Measurements from ENCODE around the gene SPARCL1.
"Not testable (repeated sequence)": the region's sequence is repeated elsewhere in the genome, so short reads cannot be mapped to it uniquely, and the experiment has no call there.

SPARCL1 gene, protein sequence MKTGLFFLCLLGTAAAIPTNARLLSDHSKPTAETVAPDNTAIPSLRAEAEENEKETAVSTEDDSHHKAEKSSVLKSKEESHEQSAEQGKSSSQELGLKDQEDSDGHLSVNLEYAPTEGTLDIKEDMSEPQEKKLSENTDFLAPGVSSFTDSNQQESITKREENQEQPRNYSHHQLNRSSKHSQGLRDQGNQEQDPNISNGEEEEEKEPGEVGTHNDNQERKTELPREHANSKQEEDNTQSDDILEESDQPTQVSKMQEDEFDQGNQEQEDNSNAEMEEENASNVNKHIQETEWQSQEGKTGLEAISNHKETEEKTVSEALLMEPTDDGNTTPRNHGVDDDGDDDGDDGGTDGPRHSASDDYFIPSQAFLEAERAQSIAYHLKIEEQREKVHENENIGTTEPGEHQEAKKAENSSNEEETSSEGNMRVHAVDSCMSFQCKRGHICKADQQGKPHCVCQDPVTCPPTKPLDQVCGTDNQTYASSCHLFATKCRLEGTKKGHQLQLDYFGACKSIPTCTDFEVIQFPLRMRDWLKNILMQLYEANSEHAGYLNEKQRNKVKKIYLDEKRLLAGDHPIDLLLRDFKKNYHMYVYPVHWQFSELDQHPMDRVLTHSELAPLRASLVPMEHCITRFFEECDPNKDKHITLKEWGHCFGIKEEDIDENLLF

DNA sequence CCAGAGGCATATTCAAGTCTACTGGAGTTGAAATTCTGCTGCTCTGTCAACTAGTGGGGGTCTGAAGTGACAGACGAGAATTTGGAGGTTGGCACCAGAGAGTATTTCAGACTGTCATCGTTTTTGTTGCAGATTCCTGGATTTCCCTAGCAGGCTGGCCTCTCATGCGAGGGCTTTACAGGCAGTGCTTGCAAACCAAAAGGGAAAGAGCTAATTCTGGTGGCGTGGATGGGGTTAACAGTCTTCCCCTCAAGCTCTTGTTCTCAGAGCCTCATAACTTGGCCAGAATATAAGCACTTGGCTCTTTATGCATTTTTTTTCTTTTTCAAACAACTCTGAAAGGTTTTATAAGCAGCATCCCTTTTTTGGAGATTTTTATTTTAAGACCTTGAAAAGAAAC is at the start of gene SPARCL1:
SPARCL1 (minus strand) TSS at position 190 of the 400 bp plus-strand sequence. CDS start 29,802 bp downstream, outside the sequence.
- DNase-seq, result no peak

DNA sequence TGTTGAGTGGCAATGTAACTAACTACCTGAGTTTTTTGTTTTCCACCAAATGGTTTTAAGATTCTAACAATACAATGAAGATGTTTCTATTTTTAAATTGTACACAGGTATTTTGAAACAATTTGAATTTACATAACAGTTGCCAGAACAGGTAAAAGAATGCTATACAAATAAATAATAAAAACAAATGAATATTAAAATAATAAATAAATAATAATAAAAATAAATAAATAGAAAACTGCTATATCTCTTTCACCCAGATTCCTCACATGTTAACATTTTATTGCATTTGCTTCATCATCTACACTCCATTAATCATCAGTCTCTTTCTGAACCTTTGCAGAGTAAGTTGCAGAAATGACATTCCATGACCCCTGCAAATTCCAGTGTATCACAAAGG is 46.8 kb upstream of the SPARCL1 start:
- no peak for DNase-seq

DNA sequence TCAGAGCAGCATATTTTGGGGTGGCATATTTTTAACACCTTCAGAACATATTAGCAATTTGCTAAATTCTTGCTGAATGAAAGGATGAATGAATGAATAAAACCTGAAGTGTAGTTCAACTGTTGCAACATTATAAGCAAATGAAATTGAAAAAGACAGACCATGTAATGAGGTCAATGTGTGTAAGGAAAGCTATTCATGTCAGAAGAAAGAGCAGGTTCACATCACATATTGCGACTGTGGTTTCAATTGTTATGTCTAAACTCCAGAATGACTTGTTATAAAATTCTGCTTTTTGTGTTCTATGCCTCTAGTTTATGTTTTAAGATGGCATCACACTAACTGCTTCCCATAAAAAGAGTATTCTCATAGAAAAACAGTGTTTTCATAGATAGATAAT is 46.2 kb upstream of the SPARCL1 start:
- no peak for DNase-seq

DNA sequence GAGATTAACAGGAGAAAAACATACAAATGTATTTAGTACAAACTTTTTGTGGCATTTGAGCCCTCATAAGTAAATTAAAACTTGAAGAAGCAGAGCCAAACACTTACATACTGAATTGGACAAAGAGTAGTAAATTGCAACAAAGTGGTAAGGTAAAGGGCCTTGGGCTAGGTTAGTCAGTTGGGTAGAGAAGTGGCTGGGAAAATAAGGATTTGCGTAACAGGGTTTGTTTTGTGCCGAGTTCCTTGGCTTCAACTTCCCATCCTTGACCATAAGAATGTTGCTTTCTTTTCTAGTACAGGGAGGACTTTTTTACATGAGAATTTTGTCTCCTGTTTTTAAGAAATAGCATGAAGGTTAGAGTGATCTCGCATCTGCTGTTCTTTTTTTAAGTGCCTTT is 45.8 kb upstream of the SPARCL1 start:
- DNase-seq, result no peak

DNA sequence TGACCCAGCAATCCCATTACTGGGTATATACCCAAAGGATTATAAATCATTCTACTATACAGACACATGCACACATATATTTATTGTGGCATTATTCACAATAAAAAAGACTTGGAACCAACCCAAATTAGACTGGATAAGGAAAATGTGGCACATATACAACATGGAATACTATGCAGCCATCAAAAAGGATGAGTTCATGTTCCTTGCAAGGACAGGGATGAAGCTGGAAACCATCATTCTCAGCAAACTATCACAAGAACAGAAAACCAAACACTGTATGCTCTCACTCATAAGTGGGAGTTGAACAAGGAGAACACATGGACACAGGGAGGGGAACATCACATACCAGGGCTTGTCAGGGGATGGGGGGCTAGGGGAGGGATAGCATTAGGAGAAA is 45.2 kb upstream of the SPARCL1 start:
- not testable (repeated sequence) for DNase-seq

DNA sequence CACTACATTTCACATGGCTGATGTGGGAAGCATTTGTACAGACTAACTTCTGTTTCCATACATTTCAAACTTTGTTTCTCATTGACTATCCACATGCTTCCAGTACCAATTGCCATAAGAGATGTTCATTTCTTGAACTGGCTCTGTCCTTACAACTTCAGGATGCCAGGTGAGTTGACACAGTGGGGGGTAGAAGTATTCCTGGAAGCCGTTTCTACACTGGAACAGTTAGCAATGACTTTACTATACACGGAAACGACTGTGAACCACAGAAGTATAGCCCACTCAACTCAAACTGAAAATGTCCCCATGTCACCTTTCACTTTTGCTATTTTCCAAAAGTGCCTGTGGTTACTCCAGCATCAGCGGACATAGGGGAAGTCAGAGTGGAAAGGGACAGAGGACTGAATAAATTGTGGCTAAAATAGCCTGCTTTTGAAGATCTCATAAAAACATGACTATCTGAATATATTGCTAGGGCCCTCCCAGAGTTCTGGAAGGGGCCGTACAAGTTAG is 41.2 kb upstream of the SPARCL1 start:
- DNase-seq, result no peak

DNA sequence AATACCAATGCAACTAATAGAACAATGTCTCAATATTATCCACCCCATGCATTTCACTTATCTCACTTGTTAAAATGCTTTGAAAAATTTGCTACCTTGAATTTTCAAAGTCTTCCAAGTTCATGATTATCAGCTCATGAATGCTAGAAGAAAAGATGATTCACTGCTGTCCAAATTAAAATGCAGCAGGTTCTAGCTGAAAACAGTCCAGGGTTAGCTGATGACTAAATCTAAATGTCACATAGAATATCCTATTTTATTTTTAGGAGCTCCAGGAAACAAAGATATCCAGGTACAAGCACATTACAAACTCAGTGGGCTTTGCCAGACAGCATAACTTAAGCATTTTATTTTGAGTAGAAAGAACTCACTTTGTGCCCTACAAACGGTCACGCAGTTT is 38.0 kb upstream of the SPARCL1 start:
- no peak for DNase-seq

DNA sequence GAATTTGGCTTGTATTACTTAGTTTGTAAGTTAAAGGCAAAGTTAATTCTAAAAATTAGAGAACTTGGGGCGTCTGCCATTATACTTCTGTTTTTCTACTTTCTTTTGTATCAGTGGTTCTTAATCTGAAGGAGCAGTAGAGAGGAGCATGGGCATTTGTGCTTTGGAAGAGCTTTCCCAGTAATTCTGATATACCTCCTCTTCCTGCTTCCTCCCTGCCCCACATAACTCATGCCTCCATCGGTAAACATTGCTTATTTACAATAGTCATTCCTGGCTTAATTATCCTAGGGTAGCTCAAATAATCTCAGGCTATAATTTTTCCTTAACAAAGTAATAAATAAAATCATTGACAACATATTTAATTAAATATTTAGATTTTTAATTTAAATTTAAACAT is 37.1 kb upstream of the SPARCL1 start:
- DNase-seq, result no peak

DNA sequence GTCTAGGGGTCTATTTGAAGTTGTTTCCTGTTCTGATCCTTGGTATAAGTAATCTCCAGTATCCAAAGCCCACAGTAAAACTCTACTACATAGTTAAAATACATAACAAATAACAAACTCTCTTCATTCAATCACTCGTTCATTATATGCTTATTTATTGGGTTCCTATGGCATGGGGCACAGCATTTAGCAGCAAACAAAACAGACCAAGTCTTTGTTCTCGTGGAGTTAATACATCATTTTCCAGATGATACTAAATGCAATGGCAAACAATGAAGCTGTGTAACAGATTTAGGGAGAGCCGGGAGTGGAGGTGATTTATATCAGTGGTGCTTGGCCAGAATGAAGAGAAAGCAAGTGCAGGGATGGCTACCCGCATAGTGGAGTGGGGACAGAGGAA is 36.6 kb upstream of the SPARCL1 start:
- DNase-seq, result no peak

DNA sequence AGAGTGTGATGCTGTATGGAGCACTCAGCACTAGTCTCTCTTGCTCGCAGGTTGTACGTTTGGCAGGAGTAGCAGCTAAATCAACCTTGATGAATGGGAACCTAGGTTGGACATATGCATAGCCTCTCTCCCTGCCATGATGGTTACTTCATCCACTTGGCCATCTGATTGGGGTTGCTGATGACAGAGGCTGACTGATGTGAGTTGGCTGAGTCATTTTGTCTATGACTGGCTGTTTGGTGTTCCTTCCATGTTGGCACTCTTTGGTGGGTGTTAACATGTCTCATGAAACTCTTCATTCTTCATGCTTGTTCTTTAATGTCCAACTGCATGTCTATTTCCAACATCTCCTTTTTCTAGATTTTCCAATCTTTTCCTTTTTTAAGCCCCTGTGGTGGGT is 31.6 kb upstream of the SPARCL1 start:
- DNase-seq, result no peak

DNA sequence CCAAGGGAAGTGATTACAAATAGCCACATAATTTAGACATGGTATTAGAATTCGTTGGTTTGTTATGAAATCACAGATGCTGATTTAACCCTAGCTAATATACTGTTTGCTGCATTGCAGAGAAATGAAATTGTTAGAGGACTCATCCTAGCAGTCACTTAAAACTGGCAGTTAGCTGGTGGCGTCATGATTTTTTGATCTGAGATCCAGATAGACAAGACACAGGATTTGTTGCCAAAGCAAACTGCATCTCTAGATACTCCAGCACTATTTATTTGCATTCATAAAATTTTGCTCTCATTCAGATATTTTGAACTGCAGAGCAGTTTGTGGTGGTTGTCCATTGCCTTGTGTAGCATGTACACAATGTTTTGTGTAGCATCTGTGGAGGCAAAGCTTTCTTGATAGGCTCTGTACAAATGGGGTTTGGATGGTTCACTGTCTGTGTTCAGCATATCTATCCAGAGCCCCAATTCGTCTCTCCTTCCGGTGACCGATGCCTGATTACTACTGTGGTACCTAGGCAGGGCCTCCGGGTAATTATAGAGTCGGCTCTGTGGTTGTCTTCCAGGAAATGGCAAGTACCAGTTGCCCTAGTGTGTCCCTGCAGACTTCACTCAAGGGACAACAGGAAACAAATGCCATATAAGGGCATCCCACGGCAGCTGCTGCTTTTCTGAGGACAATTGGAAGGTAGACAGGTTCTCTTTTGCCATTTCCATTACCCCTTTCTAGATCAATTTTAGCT is 30.1 kb upstream of the SPARCL1 start:
- no peak for DNase-seq

DNA sequence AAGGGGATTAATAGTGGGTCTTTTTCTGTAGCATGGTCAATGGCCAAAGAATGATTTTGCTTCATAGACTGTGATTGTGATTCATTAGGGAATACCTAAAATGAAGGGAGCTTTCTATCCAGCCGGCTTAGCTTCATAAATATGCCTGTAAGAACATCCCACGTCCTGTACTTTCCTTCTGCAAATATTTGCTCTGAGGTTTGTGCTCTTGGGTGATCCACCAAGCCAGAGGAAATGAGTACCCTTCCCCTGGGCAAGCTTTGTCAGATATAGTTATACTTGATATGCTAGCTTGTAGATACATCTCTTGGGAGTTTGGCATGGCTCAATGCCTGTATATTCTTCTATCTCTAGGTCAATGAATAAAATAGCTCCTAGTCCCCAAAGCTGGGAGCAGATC is 28.2 kb upstream of the SPARCL1 start:
- no peak for DNase-seq

DNA sequence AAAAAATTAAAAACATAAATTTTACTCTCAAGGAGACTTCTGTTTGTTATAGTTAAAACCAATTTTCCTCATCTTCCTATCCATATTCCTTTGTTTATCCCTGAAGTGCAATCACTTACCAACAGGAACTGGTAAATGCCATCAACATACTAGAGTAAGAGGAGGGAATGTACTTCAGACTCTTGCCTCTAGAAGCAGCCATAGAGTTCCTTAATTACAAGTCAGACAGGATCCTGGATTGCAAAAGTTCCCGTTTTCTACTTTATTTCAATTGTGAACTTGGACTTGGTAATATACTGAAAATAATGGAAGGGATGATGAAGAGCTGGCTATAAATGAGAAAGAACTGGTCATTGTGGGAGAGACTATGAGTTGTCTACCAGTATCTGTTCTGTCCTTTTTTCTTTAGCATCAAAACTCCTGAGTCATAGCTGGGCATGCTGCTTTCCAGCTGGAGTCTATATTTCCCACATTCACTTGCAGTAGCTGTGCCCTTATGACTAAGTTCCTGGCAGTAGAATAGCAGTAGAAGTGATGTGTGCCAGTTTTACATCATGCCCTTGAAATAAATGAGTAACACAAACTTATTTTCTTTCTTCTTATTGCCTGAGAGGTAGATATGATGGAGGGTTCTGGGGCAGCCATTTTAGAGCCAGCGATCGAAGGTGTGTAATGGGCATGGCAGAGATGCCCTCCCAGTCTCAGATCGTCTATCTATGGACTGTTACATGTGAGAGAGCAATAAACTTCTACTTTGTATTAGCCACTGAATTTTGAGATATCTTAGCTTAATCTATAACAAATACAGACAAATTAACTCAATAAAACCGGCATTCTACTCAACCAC is 26.8 kb upstream of the SPARCL1 start:
- DNase-seq, result peak; percentile 39

DNA sequence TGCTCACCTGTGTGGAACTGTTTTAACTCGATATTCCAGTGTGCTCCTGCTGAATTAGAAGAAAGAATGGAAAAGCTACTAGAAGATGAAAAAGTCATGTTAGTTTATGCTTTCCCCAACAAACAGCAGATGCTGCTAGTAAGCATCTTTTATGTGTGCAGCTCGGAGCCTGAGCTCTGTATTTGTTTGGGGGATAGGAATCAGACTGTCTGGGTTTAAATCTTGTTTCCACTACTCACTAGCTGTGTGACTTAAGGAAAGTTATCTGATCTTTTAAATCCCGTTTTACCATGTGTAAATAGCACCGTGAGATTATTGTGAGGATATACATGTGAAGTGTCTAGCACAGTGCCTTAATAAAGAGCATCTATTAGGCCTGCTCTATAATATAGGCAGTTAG is 24.0 kb upstream of the SPARCL1 start:
- no peak for DNase-seq

DNA sequence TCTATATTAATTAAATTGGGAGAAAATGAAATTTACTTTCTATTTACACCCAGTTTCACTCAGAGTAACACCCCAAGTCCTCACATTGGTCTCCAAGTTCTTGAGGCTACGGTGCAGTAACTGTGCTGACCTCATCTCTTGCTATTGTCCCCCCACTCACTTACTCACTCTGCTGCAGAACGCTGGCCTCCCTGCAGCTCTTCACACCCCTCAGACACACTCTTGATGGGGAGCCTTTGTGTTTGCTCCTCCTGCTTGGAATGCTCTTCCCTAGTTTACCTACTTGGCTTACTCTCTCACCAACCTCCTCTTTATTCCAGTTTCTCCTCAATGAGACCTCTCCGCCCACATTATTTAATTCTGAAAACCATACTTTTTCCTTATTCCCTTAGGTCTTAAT is 22.2 kb upstream of the SPARCL1 start:
- DNase-seq, result no peak

DNA sequence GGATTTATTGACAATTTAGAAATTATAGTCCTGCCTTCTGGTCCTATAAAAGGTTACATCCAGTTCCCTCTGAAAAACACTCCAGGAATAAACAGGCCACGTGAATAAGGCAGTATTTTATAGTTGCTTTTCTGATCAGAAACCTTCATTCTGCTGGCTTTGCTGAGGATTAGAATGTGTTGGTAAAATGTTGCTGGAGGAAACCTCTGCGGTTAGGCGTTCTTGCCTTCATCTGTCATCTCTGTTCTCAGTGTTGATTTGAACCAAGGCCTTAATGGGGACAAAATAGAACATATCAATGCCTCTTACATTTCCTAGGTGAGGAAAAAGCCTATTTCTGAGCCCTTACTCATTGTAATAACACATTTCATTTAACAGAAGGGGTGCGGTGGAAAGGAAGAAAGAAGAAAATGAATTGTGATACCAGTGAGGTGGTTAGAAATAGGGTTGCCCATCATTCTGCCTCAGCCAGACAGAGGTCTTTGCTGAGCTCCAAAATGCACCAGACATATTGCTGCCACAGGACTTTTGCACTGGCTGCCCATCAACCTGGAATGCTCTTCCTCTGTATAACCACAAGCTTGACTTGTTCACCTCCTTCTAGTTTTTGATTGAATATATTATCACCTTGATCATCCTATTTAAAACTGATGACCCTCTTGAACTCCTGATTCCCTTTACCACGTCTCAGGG is 18.0 kb upstream of the SPARCL1 start:
- no peak for DNase-seq

DNA sequence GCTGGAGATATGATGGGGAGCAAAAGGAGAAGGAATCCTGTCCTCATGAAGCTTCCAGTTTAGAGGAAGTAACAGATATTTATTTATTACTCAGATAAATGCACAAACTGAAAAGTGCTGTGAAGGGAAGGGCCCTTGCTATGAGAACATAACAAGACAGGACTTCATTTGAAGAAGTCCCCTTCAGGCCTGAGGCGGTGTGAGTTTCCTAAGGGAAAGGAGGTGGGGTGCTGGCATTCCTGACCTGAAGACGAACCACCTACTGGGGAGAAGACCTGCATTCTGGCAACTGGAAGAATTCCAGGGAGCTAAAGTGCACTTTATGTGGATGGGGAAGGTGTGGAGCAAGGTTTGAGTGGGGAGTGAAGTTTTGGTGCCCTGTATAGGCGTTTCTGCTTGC is 15.9 kb upstream of the SPARCL1 start:
- DNase-seq, result no peak

DNA sequence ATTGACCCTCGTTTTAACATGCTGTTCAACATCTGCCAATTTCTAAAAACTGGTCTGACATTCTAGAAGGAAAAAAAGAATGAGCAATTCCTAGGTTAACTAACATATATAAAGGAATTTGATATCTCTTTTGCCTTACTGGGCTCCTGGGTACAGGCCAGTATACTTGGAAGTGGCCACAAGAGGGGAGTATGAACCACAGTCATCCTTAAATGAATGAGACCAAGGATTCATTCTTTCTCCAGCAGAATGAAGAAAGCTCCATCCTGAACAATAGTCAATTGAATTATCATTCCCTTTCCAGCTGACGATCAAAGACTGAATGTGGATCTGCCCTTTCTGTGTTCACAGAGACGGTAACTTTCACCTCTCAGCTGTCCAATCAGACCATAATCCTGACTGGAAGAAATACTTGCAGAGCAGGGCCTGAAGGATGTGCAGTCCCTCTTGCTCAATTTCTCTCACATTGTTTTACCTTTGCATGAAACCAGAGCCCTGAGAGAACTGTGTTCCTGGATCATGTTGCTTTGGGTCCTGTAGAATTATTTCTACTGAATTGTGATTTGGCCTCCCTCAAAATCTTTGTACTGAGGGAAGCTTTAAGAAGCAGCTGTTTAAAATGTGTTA is 14.8 kb upstream of the SPARCL1 start:
- peak; percentile 48 for DNase-seq

DNA sequence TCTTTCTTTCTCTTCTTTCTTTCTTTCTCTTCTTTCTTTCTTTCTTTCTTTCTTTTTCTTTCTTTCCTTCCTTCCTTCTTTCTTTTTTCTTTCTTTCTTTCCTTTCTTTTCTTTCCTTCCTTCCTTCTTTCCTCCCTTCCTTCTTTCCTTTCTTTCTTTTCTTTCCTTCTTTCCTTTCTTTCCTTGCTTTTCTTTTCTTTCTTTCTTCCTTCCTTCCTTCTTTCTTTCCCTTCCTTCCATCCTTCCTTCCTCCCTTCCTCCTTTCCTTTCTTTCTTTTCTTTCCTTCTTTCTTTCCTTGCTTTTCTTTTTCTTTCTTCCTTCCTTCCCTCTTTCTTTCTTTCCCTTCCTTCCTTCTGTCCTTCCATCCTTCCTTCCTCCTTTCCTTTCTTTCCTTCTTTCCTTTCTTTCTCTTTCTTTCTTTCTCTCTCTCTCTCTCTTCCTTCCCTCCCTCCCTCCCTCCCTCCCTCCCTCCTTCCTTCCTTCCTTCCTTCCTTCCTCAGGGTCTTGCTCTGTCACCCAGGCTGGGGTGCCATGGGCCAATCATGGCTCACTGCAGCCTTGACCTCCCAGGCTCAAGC is 13.6 kb upstream of the SPARCL1 start:
- no peak for DNase-seq

DNA sequence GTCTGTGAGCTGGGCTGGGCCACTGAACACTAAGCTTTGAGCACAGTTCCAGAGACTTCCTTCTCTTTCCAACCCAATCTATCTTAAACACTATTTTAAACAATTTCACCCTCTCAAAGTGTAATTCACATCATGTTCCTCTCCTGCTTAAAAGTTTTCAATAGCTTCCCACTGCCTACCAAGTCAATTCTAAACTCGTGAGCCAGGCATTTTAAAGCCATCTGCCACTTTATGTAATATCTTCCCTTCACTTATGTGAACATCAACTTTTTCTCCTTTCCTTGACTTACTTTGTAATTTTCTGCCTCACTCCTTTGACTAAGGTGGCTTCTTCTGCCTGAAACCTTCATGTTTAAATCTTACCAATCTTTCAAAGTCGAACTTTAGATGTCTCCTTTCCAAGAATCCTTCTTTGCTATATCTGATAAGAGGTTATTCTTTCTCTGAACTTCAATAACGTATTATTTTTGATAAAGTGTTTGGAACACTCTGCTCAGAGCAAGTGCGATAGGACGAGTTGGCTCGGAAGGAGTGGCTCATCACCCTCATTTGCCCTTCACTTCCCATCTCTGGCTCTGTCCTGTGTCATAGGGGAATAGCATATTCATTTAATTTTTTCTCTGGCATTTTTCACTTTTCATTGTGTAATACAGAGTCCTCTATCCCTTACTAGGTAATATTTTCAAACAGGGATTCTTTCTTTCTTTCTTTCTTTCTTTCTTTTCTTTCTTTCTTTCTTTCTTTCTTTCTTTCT is 13.0 kb upstream of the SPARCL1 start:
- DNase-seq, result no peak
